ENCODE results near the gene WIPF3. TPM values are rescaled to one million over a fixed set of nuclear protein-coding genes. Genes with fewer than 3 reads are reported as not detected.
"Not testable (repeated sequence)": the region's sequence is repeated elsewhere in the genome, so short reads cannot be mapped to it uniquely, and the experiment has no call there.

Gene WIPF3
- total RNA-seq, 1 experiment from 2014 or later, result 0.26 TPM

GRCh38 chr7:29890251-29890650 lies 83.9 kb downstream of the WIPF3 start:
- DNase-seq, result no peak
- Histone ChIP-seq H3K4me1 (replicated peaks; ENCODE audit: insufficient read depth) (no peaks in the 10 kb centered on the region), H3K36me3 (ENCODE audit: low read depth) (no peaks in the 10 kb centered on the region), H3K9me3 (ENCODE audit: insufficient read depth, low read depth) (no peaks in the 10 kb centered on the region), H3F3A (ENCODE audit: insufficient read depth, low read depth) (no peaks in the 10 kb centered on the region), H2AFZ (no peak overlapping the region), H4K20me1 (ENCODE audit: insufficient read depth) (no peaks in the 10 kb centered on the region), H3K4me3 (no peak overlapping the region), H3K27me3 (ENCODE audit: insufficient read depth, low read depth) (no peaks in the 10 kb centered on the region), H3K79me2 (ENCODE audit: low read depth) (no peaks in the 10 kb centered on the region), H3K4me2 (no peak overlapping the region), H3K27ac (no peak overlapping the region), H3K9me2 (ENCODE audit: insufficient read depth) (no peaks in the 10 kb centered on the region)
- POLR2A ChIA-PET (ENCODE audit: unreplicated experiment), result no interaction called here
- no peak for TF ChIP-seq CTCF (conservative IDR thresholded peaks at IDR 0.05)
- TF ChIP-seq EZH2 (IDR thresholded peaks at IDR 0.05; ENCODE audit: low read depth), result no peak
- intact Hi-C loops (cut with micrococcal nuclease; ENCODE audit: unreplicated experiment), result no loop called here
- CTCF ChIA-PET, result interaction anchor here (0.6 kb wide), 1 partner anchor 256 kb away, joined by 3 read pairs; no protein-coding TSS in a partner anchor
- BruUV-seq (replicated peaks), result no TSS peak

- H3K27ac ChIP-seq; H3K4me2 ChIP-seq; H3F3A ChIP-seq (ENCODE audit: insufficient read depth, low read depth); H4K20me1 ChIP-seq (ENCODE audit: insufficient read depth); H3K4me1 ChIP-seq (replicated peaks; ENCODE audit: insufficient read depth); H3K4me3 ChIP-seq; H3K36me3 ChIP-seq (ENCODE audit: low read depth); intact Hi-C loops (cut with micrococcal nuclease; ENCODE audit: unreplicated experiment); CTCF ChIA-PET; H3K9me2 ChIP-seq (ENCODE audit: insufficient read depth); H3K9me3 ChIP-seq (ENCODE audit: insufficient read depth, low read depth); POLR2A ChIA-PET (ENCODE audit: unreplicated experiment); DNase-seq; H3K27me3 ChIP-seq (ENCODE audit: insufficient read depth, low read depth); BruUV-seq (replicated peaks); H2AFZ ChIP-seq; H3K79me2 ChIP-seq (ENCODE audit: low read depth): not testable (repeated sequence)
These were observed 84.5 kb downstream of the WIPF3 start for GRCh38 chr7:29890786-29891185.

GRCh38 chr7:29891766-29892165 lies 85.5 kb downstream of the WIPF3 start:
- H3K27me3 ChIP-seq (ENCODE audit: insufficient read depth, low read depth), result no peaks in the 10 kb centered on the region
- CTCF ChIA-PET, result no interaction called here
- H3K4me3 ChIP-seq, result no peak overlapping the region
- no peaks in the 10 kb centered on the region for H3K4me1 ChIP-seq (replicated peaks; ENCODE audit: insufficient read depth)
- no peak overlapping the region for H2AFZ ChIP-seq
- H3K9me2 ChIP-seq (ENCODE audit: insufficient read depth), result no peaks in the 10 kb centered on the region
- H4K20me1 ChIP-seq (ENCODE audit: insufficient read depth), result no peaks in the 10 kb centered on the region
- TF ChIP-seq CTCF (conservative IDR thresholded peaks at IDR 0.05) (no peak), EZH2 (IDR thresholded peaks at IDR 0.05; ENCODE audit: low read depth) (no peak)
- DNase-seq, result no peak
- no peaks in the 10 kb centered on the region for H3F3A ChIP-seq (ENCODE audit: insufficient read depth, low read depth)
- no peak overlapping the region for H3K27ac ChIP-seq
- H3K79me2 ChIP-seq (ENCODE audit: low read depth), result no peaks in the 10 kb centered on the region
- no peaks in the 10 kb centered on the region for H3K9me3 ChIP-seq (ENCODE audit: insufficient read depth, low read depth)
- H3K4me2 ChIP-seq, result no peak overlapping the region
- no peaks in the 10 kb centered on the region for H3K36me3 ChIP-seq (ENCODE audit: low read depth)
- intact Hi-C loops (cut with micrococcal nuclease; ENCODE audit: unreplicated experiment), result no loop called here
- POLR2A ChIA-PET (ENCODE audit: unreplicated experiment), result no interaction called here
- BruUV-seq (replicated peaks), result no TSS peak

GRCh38 chr7:29892231-29892630 lies 85.9 kb downstream of the WIPF3 start:
- intact Hi-C loops (cut with micrococcal nuclease; ENCODE audit: unreplicated experiment), result no loop called here
- Histone ChIP-seq H3K4me2 (no peak overlapping the region), H3K4me3 (no peak overlapping the region), H2AFZ (no peak overlapping the region), H3K9me3 (ENCODE audit: insufficient read depth, low read depth) (no peaks in the 10 kb centered on the region), H3K79me2 (ENCODE audit: low read depth) (no peaks in the 10 kb centered on the region), H3K4me1 (replicated peaks; ENCODE audit: insufficient read depth) (no peaks in the 10 kb centered on the region), H3F3A (ENCODE audit: insufficient read depth, low read depth) (no peaks in the 10 kb centered on the region), H4K20me1 (ENCODE audit: insufficient read depth) (no peaks in the 10 kb centered on the region), H3K36me3 (ENCODE audit: low read depth) (no peaks in the 10 kb centered on the region), H3K27me3 (ENCODE audit: insufficient read depth, low read depth) (no peaks in the 10 kb centered on the region), H3K9me2 (ENCODE audit: insufficient read depth) (no peaks in the 10 kb centered on the region), H3K27ac (no peak overlapping the region)
- no peak for TF ChIP-seq CTCF (conservative IDR thresholded peaks at IDR 0.05)
- TF ChIP-seq EZH2 (IDR thresholded peaks at IDR 0.05; ENCODE audit: low read depth), result no peak
- DNase-seq, result no peak
- CTCF ChIA-PET, result no interaction called here
- no TSS peak for BruUV-seq (replicated peaks)
- POLR2A ChIA-PET (ENCODE audit: unreplicated experiment), result no interaction called here
